Natural killer cell (primary cell): ENCODE data around the gene CHN2. TPM values are rescaled to one million over a fixed set of nuclear protein-coding genes. Genes with fewer than 3 reads are reported as not detected.

ENCODE experiments used
- ATAC-seq, 3 donors: fragments of 150-1000 bp in 2 of 3; fragments of 200-7000 bp in 1 of 3; cut with Tn5 transposase; 1 replicate in 1 of 3; 2 replicates in 2 of 3; pipeline ENCODE4 v1.10.0; 2021; ENCODE audit warnings: mild to moderate bottlenecking in 2 of 3, moderate library complexity in 2 of 3
- DNase-seq, 2 donors: peaks; one replicate each; pipeline versions ENCODE4 v3.0.0 to v3.0.0-alpha.2; 2013 to 2021; ENCODE audit warnings: mixed read lengths in 1 of 2
- H3K27ac ChIP-seq: one replicate; pipeline ENCODE4 v1.5.1; 2013; ENCODE audit warnings: mild to moderate bottlenecking, low read length
- H3K27me3 ChIP-seq: one replicate; pipeline ENCODE4 v1.6.1; 2013; ENCODE audit warnings: low read length; ENCODE audit not compliant: control insufficient read depth, insufficient read depth
- H3K36me3 ChIP-seq: one replicate; pipeline ENCODE4 v1.6.1; 2013; ENCODE audit warnings: low read length; ENCODE audit not compliant: control insufficient read depth, insufficient read depth
- H3K4me1 ChIP-seq: one replicate; pipeline ENCODE4 v1.6.1; 2013; ENCODE audit warnings: low read length; ENCODE audit not compliant: control insufficient read depth, insufficient read depth
- H3K4me3 ChIP-seq: one replicate; pipeline ENCODE4 v1.5.1; 2013; ENCODE audit warnings: low read length
- H3K9me3 ChIP-seq: one replicate; pipeline ENCODE4 v1.6.1; 2013; ENCODE audit warnings: low read length; ENCODE audit not compliant: control insufficient read depth, insufficient read depth
- H3K27ac Mint-ChIP-seq, 2 donors: one replicate each; pipeline ENCODE4 v1.8.0; 2022; ENCODE audit warnings: mild to moderate bottlenecking in 2 of 2, mixed read lengths in 2 of 2, moderate library complexity in 1 of 2
- H3K27me3 Mint-ChIP-seq, 2 donors: one replicate each; pipeline ENCODE4 v1.8.0; 2022; ENCODE audit warnings: low read depth in 2 of 2, mixed read lengths in 2 of 2
- H3K36me3 Mint-ChIP-seq: one replicate; pipeline ENCODE4 v1.8.0; 2022; ENCODE audit warnings: mixed read lengths
- H3K4me1 Mint-ChIP-seq, 2 donors: one replicate each; pipeline ENCODE4 v1.8.0; 2022; ENCODE audit warnings: mixed read lengths in 2 of 2
- H3K4me3 Mint-ChIP-seq: one replicate; pipeline ENCODE4 v1.8.0; 2022; ENCODE audit warnings: mild to moderate bottlenecking, moderate library complexity, mixed read lengths
- H3K9me3 Mint-ChIP-seq, 2 donors: one replicate each; pipeline ENCODE4 v1.8.0; 2022; ENCODE audit warnings: mixed read lengths in 2 of 2
- CTCF ChIP-seq: fragments of 200-600 bp; IDR thresholded peaks from one replicate; pipeline ENCODE4 v1.8.0; 2022; ENCODE audit warnings: antibody characterized with exemption
- WGBS: methylation state at CpG from one replicate; pipeline ENCODE4 v1.1.7; 2013; ENCODE audit warnings: missing lambda C conversion rate; ENCODE audit not compliant: insufficient coverage; 5-methylcytosine and 5-hydroxymethylcytosine counted together
- intact Hi-C: fragments of 100-400 bp; cut with micrococcal nuclease; formaldehyde crosslinking; loops from one replicate; pipeline ENCODE4 v1.14.2; 2022
- total RNA-seq, 4 donors: library from RNA; stranded (reverse); fragments of 120-200 nt in 1 of 4; gene quantifications; one replicate each; pipeline versions ENCODE4 v1.2.3 to v1.2.4, GENCODE V29; 2013 to 2022

The CHN2 gene
- total RNA-seq, 3 donors from 2014 or later (not counting 1 experiment from before 2014, with no cell fraction given), result 23.2 to 40.6 (median 30.2) TPM

DNA sequence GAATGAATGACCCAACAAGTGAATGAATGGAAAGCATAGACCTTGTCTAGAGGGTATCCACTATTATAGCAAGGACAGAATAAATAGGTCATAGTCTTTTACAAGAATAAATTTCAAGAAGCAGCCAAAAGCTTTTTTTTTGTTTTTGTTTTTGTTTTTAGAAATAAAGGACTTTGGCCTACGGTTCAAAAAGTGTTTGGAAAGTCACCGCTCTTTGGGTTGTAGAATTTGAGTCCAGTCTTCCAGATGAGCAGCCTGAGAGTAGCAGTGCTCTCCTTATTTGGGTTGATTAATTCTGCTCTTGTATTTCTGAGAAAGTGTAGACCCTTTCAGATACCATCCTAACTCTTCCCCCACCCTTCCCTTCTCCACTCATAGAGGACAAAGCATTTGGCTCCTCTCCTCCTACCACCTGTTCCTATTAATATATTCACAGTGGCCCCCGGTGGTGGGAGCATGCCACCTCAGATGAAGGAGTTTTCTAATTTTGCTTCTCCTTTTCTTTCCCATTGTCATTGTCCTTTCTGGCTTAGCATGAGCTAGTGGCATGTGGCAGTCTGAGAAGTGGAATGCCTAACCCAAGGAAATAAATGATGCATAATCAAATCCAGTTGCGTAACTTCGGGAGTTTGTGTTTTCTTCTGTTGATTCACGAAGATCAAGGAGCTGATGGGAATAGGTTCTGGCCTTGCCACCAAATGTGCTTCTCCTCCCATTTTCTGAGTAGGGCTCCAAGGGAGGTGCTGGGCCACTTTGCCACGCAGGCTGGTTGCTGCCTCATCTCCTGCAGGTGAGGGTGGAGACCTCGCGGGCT, 114.7 kb downstream of the CHN2 start:
- intact Hi-C loops, result no loop called here
- Histone ChIP-seq H3K27me3 (no peaks in the 10 kb centered on the region), H3K9me3 (no peaks in the 10 kb centered on the region), H3K27ac (no peak overlapping the region), H3K4me1 (no peaks in the 10 kb centered on the region), H3K36me3 (no peaks in the 10 kb centered on the region), H3K4me3 (no peak overlapping the region)
- DNase-seq, result no peak
- no peak overlapping the region for H3K27ac Mint-ChIP-seq
- no peak for ATAC-seq
- H3K27me3 Mint-ChIP-seq, result no peaks in the 10 kb centered on the region
- no peaks in the 10 kb centered on the region for H3K36me3 Mint-ChIP-seq
- H3K4me1 Mint-ChIP-seq, result peaks cover 11 to 14% of the 10 kb centered on the region in 2 donors
- no peak for TF ChIP-seq CTCF
- peaks cover 0 to 6% of the 10 kb centered on the region in 2 donors for H3K9me3 Mint-ChIP-seq
- WGBS, result 89% methylated on average over 9 of the region's 9 CpGs
- H3K4me3 Mint-ChIP-seq, result no peak overlapping the region

- Mint-ChIP-seq H3K36me3 (no peaks in the 10 kb centered on the region), H3K9me3 (peaks cover 0 to 6% of the 10 kb centered on the region in 2 donors), H3K4me1 (peaks cover 11 to 14% of the 10 kb centered on the region in 2 donors), H3K27me3 (no peaks in the 10 kb centered on the region), H3K4me3 (no peak overlapping the region), H3K27ac (peak overlapping the region in 1 of 2 donors; percentile 12)
- Histone ChIP-seq H3K4me3 (no peak overlapping the region), H3K9me3 (no peaks in the 10 kb centered on the region), H3K27me3 (no peaks in the 10 kb centered on the region), H3K27ac (no peak overlapping the region), H3K4me1 (no peaks in the 10 kb centered on the region), H3K36me3 (no peaks in the 10 kb centered on the region)
- intact Hi-C loops, result no loop called here
- no peak for TF ChIP-seq CTCF
- DNase-seq (no peak), ATAC-seq (no peak)
Observed at GRCh38 chr7:29310625-29311024, 116.0 kb downstream of the CHN2 start.

GRCh38 chr7:29311314-29311713, 116.7 kb downstream of the CHN2 start:
- WGBS, result 90% methylated on average over 3 of the region's 3 CpGs
- Mint-ChIP-seq H3K36me3 (no peaks in the 10 kb centered on the region), H3K4me3 (no peak overlapping the region), H3K27me3 (no peaks in the 10 kb centered on the region), H3K27ac (peak overlapping the region in 1 of 2 donors; percentile 12), H3K4me1 (peaks cover 7 to 9% of the 10 kb centered on the region in 2 donors), H3K9me3 (peaks cover 0 to 6% of the 10 kb centered on the region in 2 donors)
- DNase-seq (no peak), ATAC-seq (no peak)
- Histone ChIP-seq H3K4me1 (no peaks in the 10 kb centered on the region), H3K27ac (no peak overlapping the region), H3K9me3 (no peaks in the 10 kb centered on the region), H3K4me3 (no peak overlapping the region), H3K36me3 (no peaks in the 10 kb centered on the region), H3K27me3 (no peaks in the 10 kb centered on the region)
- TF ChIP-seq CTCF, result no peak
- intact Hi-C loops, result no loop called here

- TF ChIP-seq CTCF, result no peak
- Histone ChIP-seq H3K27ac (no peak overlapping the region), H3K27me3 (no peaks in the 10 kb centered on the region), H3K4me3 (no peak overlapping the region), H3K4me1 (no peaks in the 10 kb centered on the region), H3K9me3 (no peaks in the 10 kb centered on the region), H3K36me3 (no peaks in the 10 kb centered on the region)
- no CpG with 5 or more reads among the region's 1 CpG for WGBS
- no peak for ATAC-seq
- intact Hi-C loops, result no loop called here
- Mint-ChIP-seq H3K9me3 (peaks cover 0 to 6% of the 10 kb centered on the region in 2 donors), H3K36me3 (no peaks in the 10 kb centered on the region), H3K27me3 (no peaks in the 10 kb centered on the region), H3K27ac (no peak overlapping the region), H3K4me3 (no peak overlapping the region), H3K4me1 (peaks cover 13 to 17% of the 10 kb centered on the region in 2 donors)
- no peak for DNase-seq
Observed at GRCh38 chr7:29314148-29314547, 119.6 kb downstream of the CHN2 start.
